OCI-LY1 (cell line): ENCODE measurements around the gene KIF13A.

Experiments
- H2AFZ ChIP-seq: fragments of 200-600 bp; sonication (generic), shearing (Covaris generic); 2 replicates; pipeline ENCODE4 v1.6.0; 2014; ENCODE audit warnings: antibody characterized with exemption, mild to moderate bottlenecking, low read length
- H3F3A ChIP-seq: fragments of 200-600 bp; sonication (generic), shearing (Covaris generic); 2 replicates; pipeline ENCODE4 v1.6.0; 2014; ENCODE audit warnings: mild to moderate bottlenecking, antibody characterized with exemption, low read length, moderate library complexity; ENCODE audit not compliant: insufficient read depth
- H3K27ac ChIP-seq: fragments of 200-600 bp; sonication (generic); 2 replicates; pipeline ENCODE4 v1.5.1; 2014; ENCODE audit warnings: low read length, mixed run types, mild to moderate bottlenecking, low read depth; ENCODE audit not compliant: poor library complexity, severe bottlenecking
- H3K27me3 ChIP-seq: fragments of 200-600 bp; sonication (generic); 2 replicates; pipeline ENCODE4 v1.6.0; 2014; ENCODE audit warnings: antibody characterized with exemption, mild to moderate bottlenecking, low read length, moderate library complexity; ENCODE audit not compliant: insufficient read depth
- H3K36me3 ChIP-seq: fragments of 200-600 bp; sonication (generic); 2 replicates; pipeline ENCODE4 v1.6.1; 2014; ENCODE audit warnings: mild to moderate bottlenecking, antibody characterized with exemption, low read length, moderate library complexity, mixed read lengths; ENCODE audit not compliant: insufficient read depth
- H3K4me1 ChIP-seq: fragments of 200-600 bp; sonication (generic); 2 replicates; pipeline ENCODE4 v1.5.1; 2014; ENCODE audit warnings: mild to moderate bottlenecking, low read length, moderate library complexity; ENCODE audit not compliant: insufficient read depth, severe bottlenecking
- H3K4me2 ChIP-seq: fragments of 200-600 bp; sonication (generic), shearing (Covaris generic); 2 replicates; pipeline ENCODE4 v1.6.1; 2014; ENCODE audit warnings: low read length
- H3K4me3 ChIP-seq: fragments of 200-600 bp; sonication (generic); 2 replicates; pipeline ENCODE4 v1.5.1; 2014; ENCODE audit warnings: low read length, low read depth, mild to moderate bottlenecking, mixed read lengths; ENCODE audit not compliant: poor library complexity, severe bottlenecking
- H3K79me2 ChIP-seq: fragments of 200-600 bp; shearing (Covaris generic); 2 replicates; pipeline ENCODE4 v1.6.1; 2016; ENCODE audit warnings: mixed run types, low read length, mixed read lengths; ENCODE audit not compliant: insufficient read depth
- H3K9ac ChIP-seq: fragments of 200-600 bp; sonication (generic), shearing (Covaris generic); 2 replicates; pipeline ENCODE4 v1.6.1; 2014; ENCODE audit warnings: mild to moderate bottlenecking, low read length, mixed read lengths
- H3K9me2 ChIP-seq: fragments of 200-600 bp; sonication (generic), shearing (Covaris generic); 2 replicates; pipeline ENCODE4 v1.6.1; 2014; ENCODE audit warnings: low read depth, mild to moderate bottlenecking, low read length, mixed read lengths
- H3K9me3 ChIP-seq: fragments of 200-600 bp; shearing (Covaris generic); 2 replicates; pipeline ENCODE4 v1.6.1; 2014; ENCODE audit warnings: low read length, mixed read lengths
- H4K20me1 ChIP-seq: fragments of 200-600 bp; sonication (generic), shearing (Covaris generic); 2 replicates; pipeline ENCODE4 v1.6.0; 2016; ENCODE audit warnings: mild to moderate bottlenecking, low read length; ENCODE audit not compliant: insufficient read depth
- EZH2 ChIP-seq: fragments of 200-600 bp; sonication (generic), shearing (Covaris generic); IDR thresholded peaks from 2 replicates; pipeline ENCODE4 v1.8.0; 2017; ENCODE audit warnings: borderline replicate concordance, mixed run types, mild to moderate bottlenecking, antibody characterized with exemption, low read length, moderate library complexity, mixed read lengths
- TF ChIP-seq, protein P1 (sequence below): fragments of 200-600 bp; sonication (generic), shearing (Covaris generic); IDR thresholded peaks from 2 replicates; pipeline ENCODE4 v1.5.1; 2017; ENCODE audit warnings: mild to moderate bottlenecking, antibody characterized with exemption, low read length, moderate library complexity, mixed read lengths

The KIF13A gene

GRCh38 chr6:17930321-17930993 lies 57.0 kb downstream of the KIF13A start:
- TF ChIP-seq, protein P1, sequence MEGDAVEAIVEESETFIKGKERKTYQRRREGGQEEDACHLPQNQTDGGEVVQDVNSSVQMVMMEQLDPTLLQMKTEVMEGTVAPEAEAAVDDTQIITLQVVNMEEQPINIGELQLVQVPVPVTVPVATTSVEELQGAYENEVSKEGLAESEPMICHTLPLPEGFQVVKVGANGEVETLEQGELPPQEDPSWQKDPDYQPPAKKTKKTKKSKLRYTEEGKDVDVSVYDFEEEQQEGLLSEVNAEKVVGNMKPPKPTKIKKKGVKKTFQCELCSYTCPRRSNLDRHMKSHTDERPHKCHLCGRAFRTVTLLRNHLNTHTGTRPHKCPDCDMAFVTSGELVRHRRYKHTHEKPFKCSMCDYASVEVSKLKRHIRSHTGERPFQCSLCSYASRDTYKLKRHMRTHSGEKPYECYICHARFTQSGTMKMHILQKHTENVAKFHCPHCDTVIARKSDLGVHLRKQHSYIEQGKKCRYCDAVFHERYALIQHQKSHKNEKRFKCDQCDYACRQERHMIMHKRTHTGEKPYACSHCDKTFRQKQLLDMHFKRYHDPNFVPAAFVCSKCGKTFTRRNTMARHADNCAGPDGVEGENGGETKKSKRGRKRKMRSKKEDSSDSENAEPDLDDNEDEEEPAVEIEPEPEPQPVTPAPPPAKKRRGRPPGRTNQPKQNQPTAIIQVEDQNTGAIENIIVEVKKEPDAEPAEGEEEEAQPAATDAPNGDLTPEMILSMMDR, result no peak
- no peak for TF ChIP-seq EZH2
- no peak overlapping the region for H2AFZ ChIP-seq
- no peak overlapping the region for H3K4me3 ChIP-seq
- no peaks in the 10 kb centered on the region for H3K9me3 ChIP-seq
- no peak overlapping the region for H3K9ac ChIP-seq
- H3K27ac ChIP-seq, result no peak overlapping the region
- H4K20me1 ChIP-seq, result no peaks in the 10 kb centered on the region
- no peaks in the 10 kb centered on the region for H3K4me1 ChIP-seq
- no peak overlapping the region for H3K4me2 ChIP-seq
- no peaks in the 10 kb centered on the region for H3K9me2 ChIP-seq
- no peaks in the 10 kb centered on the region for H3K27me3 ChIP-seq
- H3F3A ChIP-seq, result no peaks in the 10 kb centered on the region
- no peaks in the 10 kb centered on the region for H3K79me2 ChIP-seq
- H3K36me3 ChIP-seq, result no peaks in the 10 kb centered on the region

DNA sequence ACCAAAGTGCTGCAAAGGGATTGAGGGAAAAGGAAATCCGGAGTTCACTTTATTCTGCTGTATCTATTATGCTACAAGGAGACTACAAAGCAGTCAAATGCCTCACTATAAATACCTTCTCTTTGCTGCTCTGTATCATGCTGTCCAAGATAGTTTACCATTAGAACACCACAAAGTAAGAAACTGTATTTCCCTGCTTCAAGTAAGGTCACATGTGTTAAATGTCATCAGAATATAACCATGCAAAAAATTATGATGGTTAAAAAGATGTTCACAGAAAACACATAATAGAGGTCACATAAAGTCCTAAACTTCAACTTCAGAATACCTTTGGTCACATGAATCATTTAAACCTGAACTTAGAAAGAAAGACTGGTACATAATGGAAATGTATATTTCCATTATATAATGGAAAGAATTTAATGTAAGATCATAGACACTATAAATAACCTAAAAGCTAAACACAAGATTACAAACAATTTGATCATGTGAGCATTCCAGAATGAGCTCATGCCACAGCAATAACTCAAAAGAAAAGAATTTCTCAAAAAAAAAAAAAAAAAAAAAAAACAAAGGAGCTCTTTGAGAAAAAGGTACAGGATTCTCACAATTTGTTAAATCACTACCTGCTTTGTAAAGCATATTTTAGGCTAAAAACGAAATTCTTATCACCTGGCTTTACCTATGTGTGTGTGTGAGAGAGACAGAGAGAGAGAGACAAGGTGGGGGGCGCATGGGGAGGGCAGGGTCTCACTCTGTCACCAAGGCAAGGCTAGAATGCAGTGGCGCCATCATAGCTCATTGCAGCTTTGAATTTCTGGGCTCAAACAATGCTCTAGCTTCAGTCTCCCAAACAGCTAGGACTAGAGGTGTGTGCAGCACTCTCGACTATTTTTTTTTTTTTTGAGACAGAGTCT lies 58.7 kb downstream of the KIF13A start:
- no peaks in the 10 kb centered on the region for H3K9me2 ChIP-seq
- H3K4me3 ChIP-seq, result no peak overlapping the region
- H3K79me2 ChIP-seq, result no peaks in the 10 kb centered on the region
- no peak overlapping the region for H2AFZ ChIP-seq
- no peak overlapping the region for H3K27ac ChIP-seq
- no peaks in the 10 kb centered on the region for H3K36me3 ChIP-seq
- no peaks in the 10 kb centered on the region for H3K9me3 ChIP-seq
- no peaks in the 10 kb centered on the region for H4K20me1 ChIP-seq
- no peak overlapping the region for H3K4me2 ChIP-seq
- TF ChIP-seq, protein P1, result no peak
- TF ChIP-seq EZH2, result no peak
- H3K9ac ChIP-seq, result no peak overlapping the region
- H3K4me1 ChIP-seq, result no peaks in the 10 kb centered on the region
- H3F3A ChIP-seq, result no peaks in the 10 kb centered on the region
- H3K27me3 ChIP-seq, result no peaks in the 10 kb centered on the region

- no peak overlapping the region for H3K4me2 ChIP-seq
- H2AFZ ChIP-seq, result no peak overlapping the region
- H4K20me1 ChIP-seq, result no peaks in the 10 kb centered on the region
- H3K9ac ChIP-seq, result no peak overlapping the region
- no peaks in the 10 kb centered on the region for H3F3A ChIP-seq
- no peaks in the 10 kb centered on the region for H3K9me2 ChIP-seq
- H3K27ac ChIP-seq, result no peak overlapping the region
- H3K79me2 ChIP-seq, result no peaks in the 10 kb centered on the region
- no peaks in the 10 kb centered on the region for H3K9me3 ChIP-seq
- H3K4me1 ChIP-seq, result no peaks in the 10 kb centered on the region
- H3K36me3 ChIP-seq, result no peaks in the 10 kb centered on the region
- TF ChIP-seq, protein P1, result no peak
- TF ChIP-seq EZH2, result no peak
- no peak overlapping the region for H3K4me3 ChIP-seq
- H3K27me3 ChIP-seq, result no peaks in the 10 kb centered on the region
Measured at GRCh38 chr6:17927705-17928104, 59.7 kb downstream of the KIF13A start.
